Activated effector memory CD4-positive, alpha-beta T cell treated with Interleukin-2 at 50 U/mL for 16 hours (primary cell): ENCODE measurements around the gene RUNX3.
"Not testable (repeated sequence)": the region's sequence is repeated elsewhere in the genome, so short reads cannot be mapped to it uniquely, and the experiment has no call there.

Experiments
- DNase-seq: peaks from one replicate; pipeline ENCODE4 v3.0.0-alpha.2; 2020

Gene RUNX3

DNA sequence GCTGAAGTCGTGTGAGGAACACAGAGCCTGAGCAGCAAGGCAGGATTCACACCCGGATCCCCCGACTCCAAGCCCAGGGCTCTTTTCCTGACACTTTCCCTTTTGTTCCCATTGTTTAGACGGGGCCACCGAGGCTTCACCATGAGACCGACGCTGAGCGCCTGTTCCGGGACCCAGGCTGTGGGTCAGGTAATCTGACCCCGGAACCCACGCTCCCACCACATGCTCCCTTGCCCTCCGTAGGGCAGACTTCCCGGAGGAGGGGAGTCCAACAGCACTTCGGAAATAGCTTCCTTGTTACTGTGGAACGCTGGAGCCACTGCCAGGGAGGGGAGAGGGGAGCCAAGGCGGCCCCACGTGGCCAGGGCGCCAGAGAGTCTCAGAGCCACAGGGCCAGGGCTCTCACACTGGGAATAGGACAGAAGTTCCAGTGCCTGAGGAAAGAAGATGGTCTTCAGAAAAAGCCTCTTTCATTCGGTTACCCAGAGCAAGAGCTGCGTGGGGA lies 18.4 kb downstream of the RUNX3 start:
- no peak for DNase-seq

DNA sequence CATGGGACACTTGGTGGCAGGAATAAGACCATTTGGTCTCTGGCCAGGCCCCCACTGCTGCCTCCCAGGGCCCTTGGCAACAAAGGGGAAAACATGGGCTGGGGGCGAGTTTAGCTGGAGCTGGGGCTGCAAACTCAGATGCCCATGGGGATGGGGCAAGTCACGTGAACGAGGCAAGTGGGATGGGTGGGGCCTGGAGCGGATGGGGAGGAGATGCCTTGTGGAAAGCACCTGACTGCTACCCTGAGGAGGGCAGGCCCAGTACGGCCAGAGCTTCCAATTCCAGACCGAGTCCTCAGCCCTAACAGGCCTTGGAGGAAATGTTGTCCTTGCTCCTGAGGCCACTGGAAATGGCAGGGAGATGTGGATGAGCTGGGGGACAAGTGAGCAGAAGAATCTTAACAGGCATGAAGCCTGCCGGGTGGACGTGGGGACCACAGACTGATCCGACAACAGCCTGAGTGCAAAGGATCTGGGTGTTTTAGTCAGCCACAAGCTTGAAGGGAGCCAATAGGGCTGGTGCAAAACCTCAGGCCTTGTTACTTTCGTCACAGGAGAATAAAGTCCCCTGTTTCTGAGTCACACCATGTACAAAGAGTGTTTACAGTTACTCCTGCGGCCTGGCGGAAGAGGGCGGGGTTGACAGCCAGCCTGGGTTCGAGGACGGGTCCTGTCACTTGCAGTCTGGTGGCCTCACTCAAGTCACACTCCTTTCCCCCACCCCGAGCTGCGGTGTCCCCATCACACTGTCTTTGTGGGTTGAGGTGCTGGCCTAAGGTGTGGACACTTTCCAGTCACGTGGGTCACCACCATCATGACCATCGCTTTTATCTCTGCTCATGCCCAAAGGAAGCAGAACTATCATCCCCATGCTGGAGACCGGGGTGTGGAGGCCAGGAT lies 19.1 kb downstream of the RUNX3 start:
- peak; percentile 70 for DNase-seq

DNA sequence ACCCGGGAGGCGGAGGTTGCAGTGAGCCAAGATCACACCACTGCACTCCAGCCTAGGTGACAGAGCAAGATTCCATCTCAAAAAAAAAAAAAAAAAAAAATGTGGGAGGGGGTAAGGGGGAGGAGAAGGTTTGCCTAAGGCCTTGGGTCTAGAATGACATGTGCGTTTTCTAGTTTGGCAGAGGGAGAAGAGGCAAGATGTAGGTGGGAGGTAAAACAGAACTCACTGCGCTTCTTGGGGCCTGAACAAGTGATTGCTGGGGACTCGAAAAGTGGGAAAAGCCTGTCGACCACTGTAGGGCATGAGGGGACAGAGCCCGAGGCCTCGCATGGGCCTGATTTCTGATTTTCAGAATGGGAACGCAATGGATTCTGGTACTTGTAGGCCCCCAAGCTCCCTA lies 19.9 kb downstream of the RUNX3 start:
- DNase-seq = no peak

GRCh38 chr1:24909388-24909898 lies 20.6 kb downstream of the RUNX3 start:
- DNase-seq = no peak

- DNase-seq = no peak
Observed at GRCh38 chr1:24908591-24909259, 21.4 kb downstream of the RUNX3 start.

DNA sequence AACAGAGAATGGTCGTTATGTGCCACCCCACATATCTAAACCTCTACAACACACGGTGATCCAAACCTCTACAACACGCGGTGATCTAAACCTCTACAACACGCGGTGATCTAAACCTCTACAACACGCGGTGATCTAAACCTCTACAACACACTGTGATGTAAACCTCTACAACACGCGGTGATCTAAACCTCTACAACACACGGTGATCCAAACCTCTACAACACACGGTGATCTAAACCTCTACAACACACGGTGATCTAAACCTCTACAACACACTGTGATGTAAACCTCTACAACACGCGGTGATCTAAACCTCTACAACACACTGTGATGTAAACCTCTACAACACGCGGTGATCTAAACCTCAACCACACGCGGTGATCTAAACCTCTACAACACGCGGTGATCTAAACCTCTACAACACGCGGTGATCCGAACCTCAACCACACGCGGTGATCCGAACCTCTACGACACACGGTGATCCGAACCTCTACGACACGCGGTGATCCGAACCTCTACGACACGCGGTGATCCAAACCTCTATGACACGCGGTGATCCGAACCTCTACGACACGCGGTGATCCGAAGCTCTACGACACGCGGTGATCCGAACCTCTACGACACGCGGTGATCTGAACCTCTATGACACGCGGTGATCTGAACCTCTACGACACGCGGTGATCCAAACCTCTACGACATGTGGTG lies 22.3 kb downstream of the RUNX3 start:
- DNase-seq = not testable (repeated sequence)

DNA sequence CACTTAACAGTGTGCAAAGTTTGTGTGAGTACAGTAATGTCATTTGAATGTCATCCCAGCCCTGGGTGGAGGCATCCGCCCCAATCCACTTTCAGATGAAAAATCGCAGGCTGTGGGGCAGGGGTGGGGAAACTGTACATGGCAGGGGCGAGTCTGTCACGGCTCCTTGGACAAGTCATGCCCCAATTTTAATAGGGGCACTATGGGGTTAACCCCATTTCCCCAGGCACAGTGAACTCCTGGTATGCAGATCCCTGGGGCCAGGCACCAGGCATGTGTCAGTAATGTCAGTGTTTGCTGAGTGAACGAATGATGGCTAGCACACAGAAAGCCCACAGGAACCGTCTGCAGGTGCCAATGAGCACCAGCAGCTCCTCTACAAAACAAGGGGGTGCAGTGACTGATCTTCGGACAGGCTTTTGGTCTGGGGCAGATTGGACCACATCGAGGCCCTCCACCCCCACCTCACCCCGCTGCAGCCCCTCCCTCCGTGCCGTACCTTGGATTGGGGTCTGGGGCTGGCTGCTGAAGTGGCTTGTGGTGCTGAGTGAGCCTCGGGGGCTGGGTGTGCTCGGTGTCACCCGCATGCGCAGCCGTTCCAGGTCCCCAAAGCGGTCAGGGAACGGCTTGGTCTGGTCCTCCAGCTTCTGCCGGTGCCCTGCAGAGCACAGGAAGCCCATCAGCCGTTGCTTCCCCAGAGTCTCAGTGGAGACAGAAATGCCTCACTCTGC lies 23.2 kb downstream of the RUNX3 start:
- no peak for DNase-seq

DNA sequence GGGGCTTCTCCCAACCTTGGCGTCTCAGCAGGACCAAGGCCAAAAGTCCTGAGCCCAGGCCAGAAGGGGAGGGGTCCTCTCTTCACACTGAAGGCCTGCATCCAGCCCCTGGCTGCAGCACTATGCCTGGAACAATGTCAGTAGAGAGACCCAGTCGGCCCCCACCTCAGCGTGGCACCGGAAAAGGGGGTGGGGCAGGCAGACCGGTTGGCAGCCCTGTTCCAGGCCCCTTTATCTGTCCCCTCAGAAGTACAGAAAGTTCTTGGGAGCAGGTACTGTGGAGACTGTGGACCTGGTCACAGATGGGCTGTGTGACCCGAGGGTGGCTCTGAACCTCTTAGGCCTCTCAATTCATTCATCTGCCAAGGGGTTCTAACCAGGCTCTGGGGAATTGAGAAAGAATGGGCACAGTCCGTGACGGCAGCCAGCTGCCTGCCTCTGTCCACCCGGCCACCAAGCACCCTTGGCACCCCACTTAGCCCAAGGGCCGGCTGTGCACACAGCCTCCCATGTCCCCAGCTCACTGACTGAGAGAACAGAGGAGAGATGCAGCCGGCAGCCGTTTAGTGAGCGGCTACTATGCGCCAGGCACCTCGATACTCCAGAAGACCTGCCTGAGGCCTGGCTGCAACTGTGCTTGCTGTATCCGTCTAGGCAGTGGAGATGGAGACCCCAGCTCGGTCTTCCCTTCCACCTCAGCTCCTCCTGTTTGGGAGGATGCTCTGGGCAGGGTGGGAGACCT lies 23.9 kb downstream of the RUNX3 start:
- DNase-seq = no peak

DNA sequence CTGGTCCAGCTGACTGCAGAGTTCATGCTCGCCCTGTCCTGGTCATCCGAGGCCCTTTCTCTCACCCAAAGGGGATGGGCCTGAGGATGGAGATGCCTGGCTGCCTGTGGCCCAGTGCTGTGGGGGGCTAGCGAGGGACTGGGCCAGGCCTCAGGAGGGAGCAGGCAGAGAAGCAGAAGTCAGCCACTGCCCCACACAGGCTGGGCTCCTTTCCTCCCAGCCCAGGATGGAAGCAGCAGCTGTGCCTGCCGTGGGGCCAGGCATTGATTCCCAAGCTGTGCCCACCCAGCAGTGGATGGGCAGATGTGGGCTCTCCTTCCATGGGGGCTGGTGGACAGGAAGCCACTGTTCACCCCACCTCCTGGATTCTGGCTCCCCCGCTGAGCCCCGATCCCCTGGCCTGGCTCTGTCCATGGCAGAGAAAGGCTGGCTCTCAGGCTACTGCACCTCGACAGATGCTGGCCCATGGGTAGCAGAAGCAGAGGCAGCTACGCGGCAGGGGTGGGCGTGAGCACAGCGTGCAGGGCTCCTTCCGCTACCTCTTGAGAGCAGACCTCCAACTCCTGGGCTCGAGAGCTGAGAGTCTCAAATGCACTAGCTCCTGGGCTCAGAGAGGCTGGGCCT lies 24.6 kb downstream of the RUNX3 start:
- DNase-seq = no peak

DNA sequence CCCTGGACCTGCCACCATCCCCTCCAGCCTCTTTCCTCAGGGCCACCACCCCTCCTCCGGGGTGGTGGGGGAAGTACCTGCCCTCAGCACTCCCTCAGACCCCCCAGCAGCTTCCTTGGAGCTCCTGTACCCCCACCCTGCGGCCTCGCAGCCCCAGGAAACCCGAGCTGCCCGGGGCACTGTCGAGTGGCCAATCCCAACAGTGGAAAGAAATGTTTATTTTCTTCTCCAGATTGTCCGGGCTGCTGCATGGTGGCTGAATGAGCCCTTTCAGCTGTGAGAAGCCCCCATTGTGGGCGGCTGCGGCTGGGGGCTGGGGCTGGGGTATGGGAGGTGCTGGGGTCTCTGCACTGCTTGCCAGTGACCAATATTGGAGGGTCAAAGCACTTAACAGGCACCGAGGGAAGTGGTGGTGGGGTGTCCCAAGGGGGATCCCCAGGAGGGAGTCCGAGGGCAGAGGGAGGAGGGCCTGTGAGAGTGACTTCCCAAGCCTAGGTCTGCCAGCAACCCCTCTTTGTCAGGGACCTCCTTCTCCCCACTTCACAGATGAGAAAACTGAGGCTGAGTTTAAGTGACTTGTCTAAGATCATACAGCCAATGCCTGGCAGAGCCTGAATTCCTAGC lies 25.2 kb downstream of the RUNX3 start:
- no peak for DNase-seq

GRCh38 chr1:24903955-24904730 lies 25.9 kb downstream of the RUNX3 start:
- no peak for DNase-seq

DNA sequence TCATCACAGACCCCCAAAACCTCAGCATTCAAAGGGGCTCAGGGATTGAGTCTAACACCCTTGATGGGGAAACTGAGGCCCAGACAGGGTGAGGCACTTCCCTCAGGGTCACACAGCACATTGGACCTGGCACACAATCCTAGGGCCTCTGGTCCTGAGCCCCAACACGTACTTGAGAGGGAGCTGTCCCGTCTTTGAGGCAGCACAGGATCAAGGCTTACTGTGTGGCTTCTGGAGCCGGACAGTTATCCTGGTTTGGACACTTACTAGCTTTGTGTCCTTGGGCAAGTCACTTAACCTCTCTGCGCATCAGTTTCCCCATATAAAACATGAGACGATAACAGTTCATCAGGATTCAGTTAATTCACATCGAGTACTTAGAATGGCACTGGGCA lies 26.5 kb downstream of the RUNX3 start:
- no peak for DNase-seq

- no peak for DNase-seq
Observed at GRCh38 chr1:24903011-24903461, 27.0 kb downstream of the RUNX3 start.

- no peak for DNase-seq
Observed at GRCh38 chr1:24902471-24902891, 27.6 kb downstream of the RUNX3 start.

DNA sequence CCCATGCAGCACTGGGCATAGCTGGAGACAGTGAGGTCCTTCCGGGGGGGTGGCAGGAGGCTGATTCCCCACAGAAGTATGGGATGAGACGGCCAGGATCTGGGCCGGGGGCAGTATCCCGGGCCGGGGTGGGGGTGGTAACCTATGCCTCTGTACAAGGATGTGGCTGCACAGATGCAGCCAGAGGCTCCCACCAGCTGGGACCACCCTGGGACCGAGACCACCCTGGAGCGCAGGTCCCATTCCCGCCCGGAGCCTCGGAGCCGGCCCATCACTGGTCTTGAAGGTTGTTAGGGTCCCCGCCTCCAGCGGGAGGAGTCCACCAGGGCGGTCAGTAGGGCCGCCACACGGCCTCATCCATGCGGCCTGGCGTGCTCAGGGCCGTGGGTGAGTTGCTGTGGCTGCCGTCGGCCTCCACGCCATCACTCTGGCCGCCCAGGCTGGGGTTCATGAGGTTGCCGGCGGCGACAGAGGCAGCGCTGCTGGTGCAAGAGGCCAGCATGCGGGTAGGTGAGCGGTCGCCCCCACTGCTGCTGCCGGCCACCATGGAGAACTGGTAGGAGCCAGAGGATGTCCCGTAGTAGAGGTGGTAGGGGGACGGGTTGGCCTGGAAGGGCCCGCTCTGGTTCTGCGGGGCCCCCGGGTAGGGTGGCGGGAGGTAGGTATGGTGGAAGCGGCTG lies 28.1 kb downstream of the RUNX3 start:
- no peak for DNase-seq

DNA sequence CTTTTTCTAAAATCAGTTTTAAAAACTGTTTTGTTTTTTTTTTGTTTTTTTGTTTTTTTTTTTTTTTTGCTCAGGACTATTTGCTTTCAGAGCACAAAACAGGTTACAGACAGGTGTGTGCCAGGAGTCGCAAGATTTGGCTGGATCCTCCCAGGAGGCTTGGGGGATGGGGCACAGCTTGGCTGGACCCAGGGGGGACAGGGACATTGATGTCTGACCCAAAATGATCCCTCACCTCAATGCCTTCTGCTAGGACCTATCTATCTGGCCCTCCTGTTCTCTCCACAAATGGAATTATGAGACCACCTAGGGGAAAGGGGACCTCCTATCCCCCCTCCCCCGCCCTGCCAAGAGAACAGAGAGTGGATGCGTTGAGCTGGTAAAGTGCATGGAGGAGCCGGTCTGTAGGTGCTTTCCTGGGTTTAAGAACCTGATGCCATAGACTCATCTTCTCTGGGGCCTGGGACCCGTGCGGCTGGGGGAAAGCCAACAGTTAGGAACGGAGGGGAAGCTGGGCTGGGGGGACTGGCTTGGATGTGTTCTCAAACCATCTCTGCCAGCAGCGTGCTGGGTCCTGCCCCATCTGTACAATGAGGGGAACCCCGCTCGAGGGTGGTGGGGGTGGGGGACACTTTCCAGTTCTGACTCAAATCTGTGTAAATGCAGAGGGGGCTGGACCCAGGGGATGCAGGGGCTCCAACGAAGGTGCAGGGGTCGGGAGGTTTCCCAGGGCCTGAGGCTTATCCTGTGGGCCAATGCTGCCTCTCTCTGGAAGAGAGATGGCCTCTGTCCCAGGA lies 28.9 kb downstream of the RUNX3 start:
- DNase-seq = peak; percentile 0

GRCh38 chr1:24900486-24900849 lies 29.6 kb downstream of the RUNX3 start:
- DNase-seq = peak; percentile 0
